ENCODE data around the gene ZFP64. TPM values are rescaled to one million over a fixed set of nuclear protein-coding genes. Genes with fewer than 3 reads are reported as not detected.

The ZFP64 gene
- polyA plus RNA-seq, 1 experiment = 24.4 TPM

- Histone ChIP-seq H3K9me3 (ENCODE audit: control insufficient read depth, insufficient read depth, low read length) (peaks cover 18% of the 10 kb centered on the region), H3K27ac (ENCODE audit: low read depth, low read length) (no peak overlapping the region), H3K4me3 (ENCODE audit: low read depth, low read length) (no peak overlapping the region), H3K27me3 (ENCODE audit: control insufficient read depth, insufficient read depth, low read length) (no peaks in the 10 kb centered on the region)
- TF ChIP-seq, protein P1, sequence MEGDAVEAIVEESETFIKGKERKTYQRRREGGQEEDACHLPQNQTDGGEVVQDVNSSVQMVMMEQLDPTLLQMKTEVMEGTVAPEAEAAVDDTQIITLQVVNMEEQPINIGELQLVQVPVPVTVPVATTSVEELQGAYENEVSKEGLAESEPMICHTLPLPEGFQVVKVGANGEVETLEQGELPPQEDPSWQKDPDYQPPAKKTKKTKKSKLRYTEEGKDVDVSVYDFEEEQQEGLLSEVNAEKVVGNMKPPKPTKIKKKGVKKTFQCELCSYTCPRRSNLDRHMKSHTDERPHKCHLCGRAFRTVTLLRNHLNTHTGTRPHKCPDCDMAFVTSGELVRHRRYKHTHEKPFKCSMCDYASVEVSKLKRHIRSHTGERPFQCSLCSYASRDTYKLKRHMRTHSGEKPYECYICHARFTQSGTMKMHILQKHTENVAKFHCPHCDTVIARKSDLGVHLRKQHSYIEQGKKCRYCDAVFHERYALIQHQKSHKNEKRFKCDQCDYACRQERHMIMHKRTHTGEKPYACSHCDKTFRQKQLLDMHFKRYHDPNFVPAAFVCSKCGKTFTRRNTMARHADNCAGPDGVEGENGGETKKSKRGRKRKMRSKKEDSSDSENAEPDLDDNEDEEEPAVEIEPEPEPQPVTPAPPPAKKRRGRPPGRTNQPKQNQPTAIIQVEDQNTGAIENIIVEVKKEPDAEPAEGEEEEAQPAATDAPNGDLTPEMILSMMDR (IDR thresholded peaks at IDR 0.05; ENCODE audit: low read depth, low read length) = no peak
- POLR2A ChIA-PET = no interaction called here
- CTCF ChIA-PET = no interaction called here
- no peak for DNase-seq (ENCODE audit: low read depth, low spot score)
Measured at GRCh38 chr20:52160621-52161204, 30.9 kb downstream of the ZFP64 start.

GRCh38 chr20:52160049-52160570, 31.5 kb downstream of the ZFP64 start:
- POLR2A ChIA-PET = no interaction called here
- TF ChIP-seq, protein P1 (IDR thresholded peaks at IDR 0.05; ENCODE audit: low read depth, low read length) = no peak
- peaks cover 16% of the 10 kb centered on the region for H3K9me3 ChIP-seq (ENCODE audit: control insufficient read depth, insufficient read depth, low read length)
- no peak overlapping the region for H3K4me3 ChIP-seq (ENCODE audit: low read depth, low read length)
- CTCF ChIA-PET = no interaction called here
- no peaks in the 10 kb centered on the region for H3K27me3 ChIP-seq (ENCODE audit: control insufficient read depth, insufficient read depth, low read length)
- H3K27ac ChIP-seq (ENCODE audit: low read depth, low read length) = no peak overlapping the region
- DNase-seq (ENCODE audit: low read depth, low spot score) = no peak

GRCh38 chr20:52154575-52154974, 37.0 kb downstream of the ZFP64 start:
- H3K27me3 ChIP-seq (ENCODE audit: control insufficient read depth, insufficient read depth, low read length) = no peaks in the 10 kb centered on the region
- no peak overlapping the region for H3K27ac ChIP-seq (ENCODE audit: low read depth, low read length)

GRCh38 chr20:52153896-52154295, 37.7 kb downstream of the ZFP64 start:
- TF ChIP-seq, protein P1 (IDR thresholded peaks at IDR 0.05; ENCODE audit: low read depth, low read length) = no peak
- DNase-seq (ENCODE audit: low read depth, low spot score) = no peak
- H3K9me3 ChIP-seq (ENCODE audit: control insufficient read depth, insufficient read depth, low read length) = peaks cover 9% of the 10 kb centered on the region
- ChIA-PET CTCF (interaction anchor here (0.7 to 2.7 kb wide), 2 partner anchors 25 to 159 kb away, joined by 3 to 24 read pairs; no protein-coding TSS in a partner anchor), POLR2A (interaction anchor here (0.5 kb wide), 1 partner anchor 8 kb away, joined by 3 read pairs; no protein-coding TSS in a partner anchor)
- H3K27me3 ChIP-seq (ENCODE audit: control insufficient read depth, insufficient read depth, low read length) = no peaks in the 10 kb centered on the region
- H3K27ac ChIP-seq (ENCODE audit: low read depth, low read length) = no peak overlapping the region
- H3K4me3 ChIP-seq (ENCODE audit: low read depth, low read length) = no peak overlapping the region

More at GRCh38 chr20:52154575-52154974, 37.0 kb downstream of the ZFP64 start:
- CTCF ChIA-PET = interaction anchor here (2.7 kb wide), 1 partner anchor 26 kb away, joined by 24 read pairs; no protein-coding TSS in a partner anchor
- no peak overlapping the region for H3K4me3 ChIP-seq (ENCODE audit: low read depth, low read length)
- TF ChIP-seq, protein P1 (IDR thresholded peaks at IDR 0.05; ENCODE audit: low read depth, low read length) = no peak
- no peak for DNase-seq (ENCODE audit: low read depth, low spot score)
- peaks cover 10% of the 10 kb centered on the region for H3K9me3 ChIP-seq (ENCODE audit: control insufficient read depth, insufficient read depth, low read length)
- POLR2A ChIA-PET = interaction anchor here (0.5 kb wide), 1 partner anchor 9 kb away, joined by 3 read pairs; no protein-coding TSS in a partner anchor

DNA sequence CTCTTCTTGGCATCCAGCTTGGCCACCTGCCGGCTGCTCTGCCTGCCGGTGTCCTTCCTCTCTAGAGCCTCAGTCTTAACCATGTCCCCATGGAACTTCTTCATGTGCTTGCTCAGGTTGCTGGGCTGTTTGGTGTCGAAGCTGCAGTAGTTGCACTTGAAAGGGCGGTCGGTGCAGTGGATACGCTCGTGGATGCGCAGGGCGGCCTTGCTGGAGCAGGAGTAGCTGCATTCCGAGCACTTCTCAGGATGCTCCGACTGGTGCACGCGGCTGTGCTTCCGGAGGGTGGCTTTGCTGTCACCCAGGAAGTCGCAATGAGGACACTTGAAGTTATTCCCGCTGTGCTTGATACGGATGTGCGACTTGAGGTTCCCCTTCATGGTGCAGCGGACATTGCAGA, 38.7 kb downstream of the ZFP64 start:
- ChIA-PET CTCF (interaction anchor here (2.7 kb wide), 1 partner anchor 24 kb away, joined by 24 read pairs; no protein-coding TSS in a partner anchor), POLR2A (no interaction called here)
- Histone ChIP-seq H3K27me3 (ENCODE audit: control insufficient read depth, insufficient read depth, low read length) (no peaks in the 10 kb centered on the region), H3K27ac (ENCODE audit: low read depth, low read length) (no peak overlapping the region), H3K4me3 (ENCODE audit: low read depth, low read length) (no peak overlapping the region), H3K9me3 (ENCODE audit: control insufficient read depth, insufficient read depth, low read length) (no peaks in the 10 kb centered on the region)
- TF ChIP-seq, protein P1 (IDR thresholded peaks at IDR 0.05; ENCODE audit: low read depth, low read length) = no peak
- DNase-seq (ENCODE audit: low read depth, low spot score) = no peak

All from AG04450 (cell line).